WERI-Rb-1 (cell line): ENCODE data around the gene RNF44.

Experiments used
- DNase-seq: peaks from one replicate; pipeline ENCODE4 v3.0.0-alpha.2; 2020
- H3K27ac ChIP-seq: fragments of 250-450 bp; sonication (Bioruptor Pico); 2 replicates; pipeline ENCODE4 v1.5.1; 2020; ENCODE audit warnings: mild to moderate bottlenecking, moderate library complexity
- H3K27me3 ChIP-seq: fragments of 250-450 bp; sonication (Bioruptor Pico); 2 replicates; pipeline ENCODE4 v1.5.1; 2021; ENCODE audit warnings: mild to moderate bottlenecking, low read depth, moderate library complexity; ENCODE audit not compliant: insufficient read depth, severe bottlenecking
- H3K36me3 ChIP-seq: fragments of 250-450 bp; sonication (Bioruptor Pico); 2 replicates; pipeline ENCODE4 v1.5.1; 2020; ENCODE audit warnings: mild to moderate bottlenecking, moderate library complexity
- H3K4me3 ChIP-seq: 2 replicates; pipeline ENCODE4 v1.5.1; 2011; ENCODE audit warnings: low read depth, mild to moderate bottlenecking, control low read depth, low read length
- H3K9me3 ChIP-seq: fragments of 250-450 bp; sonication (Bioruptor Pico); 2 replicates; pipeline ENCODE4 v1.5.1; 2021; ENCODE audit warnings: mild to moderate bottlenecking, moderate library complexity; ENCODE audit not compliant: severe bottlenecking
- TF ChIP-seq, protein P1 (sequence below): IDR thresholded peaks from 2 replicates; pipeline ENCODE4 v1.5.1; 2011; ENCODE audit warnings: low read depth, mild to moderate bottlenecking, control low read depth, inconsistent platforms, low read length

Gene RNF44

DNA sequence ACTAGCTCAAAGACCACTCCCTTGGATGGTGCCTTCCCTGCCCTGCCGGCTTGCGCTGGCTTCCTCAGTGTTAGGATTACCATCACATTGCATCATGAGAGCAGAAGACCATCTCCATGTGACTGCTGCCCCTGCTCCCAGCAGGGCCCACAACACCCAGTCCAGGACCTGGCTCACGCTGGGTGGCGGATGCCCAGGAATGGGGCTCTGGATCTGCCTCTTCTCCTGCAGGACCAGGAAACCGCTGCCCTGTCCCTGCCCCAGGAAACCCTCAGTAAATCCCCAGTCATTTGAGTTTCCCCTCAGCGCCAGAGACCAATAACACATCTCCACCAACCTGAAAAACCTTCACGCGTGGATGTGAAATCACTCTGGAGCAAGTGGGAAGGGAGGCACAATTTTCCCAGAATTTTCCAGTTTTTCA, 3.3 kb upstream of the RNF44 start:
- Histone ChIP-seq H3K4me3 (no peak overlapping the region), H3K27ac (peak overlapping the region; percentile 38), H3K27me3 (no peaks in the 10 kb centered on the region), H3K9me3 (no peaks in the 10 kb centered on the region), H3K36me3 (peaks cover 8% of the 10 kb centered on the region)
- TF ChIP-seq, protein P1, sequence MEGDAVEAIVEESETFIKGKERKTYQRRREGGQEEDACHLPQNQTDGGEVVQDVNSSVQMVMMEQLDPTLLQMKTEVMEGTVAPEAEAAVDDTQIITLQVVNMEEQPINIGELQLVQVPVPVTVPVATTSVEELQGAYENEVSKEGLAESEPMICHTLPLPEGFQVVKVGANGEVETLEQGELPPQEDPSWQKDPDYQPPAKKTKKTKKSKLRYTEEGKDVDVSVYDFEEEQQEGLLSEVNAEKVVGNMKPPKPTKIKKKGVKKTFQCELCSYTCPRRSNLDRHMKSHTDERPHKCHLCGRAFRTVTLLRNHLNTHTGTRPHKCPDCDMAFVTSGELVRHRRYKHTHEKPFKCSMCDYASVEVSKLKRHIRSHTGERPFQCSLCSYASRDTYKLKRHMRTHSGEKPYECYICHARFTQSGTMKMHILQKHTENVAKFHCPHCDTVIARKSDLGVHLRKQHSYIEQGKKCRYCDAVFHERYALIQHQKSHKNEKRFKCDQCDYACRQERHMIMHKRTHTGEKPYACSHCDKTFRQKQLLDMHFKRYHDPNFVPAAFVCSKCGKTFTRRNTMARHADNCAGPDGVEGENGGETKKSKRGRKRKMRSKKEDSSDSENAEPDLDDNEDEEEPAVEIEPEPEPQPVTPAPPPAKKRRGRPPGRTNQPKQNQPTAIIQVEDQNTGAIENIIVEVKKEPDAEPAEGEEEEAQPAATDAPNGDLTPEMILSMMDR, result no peak
- peak; percentile 69 for DNase-seq

DNA sequence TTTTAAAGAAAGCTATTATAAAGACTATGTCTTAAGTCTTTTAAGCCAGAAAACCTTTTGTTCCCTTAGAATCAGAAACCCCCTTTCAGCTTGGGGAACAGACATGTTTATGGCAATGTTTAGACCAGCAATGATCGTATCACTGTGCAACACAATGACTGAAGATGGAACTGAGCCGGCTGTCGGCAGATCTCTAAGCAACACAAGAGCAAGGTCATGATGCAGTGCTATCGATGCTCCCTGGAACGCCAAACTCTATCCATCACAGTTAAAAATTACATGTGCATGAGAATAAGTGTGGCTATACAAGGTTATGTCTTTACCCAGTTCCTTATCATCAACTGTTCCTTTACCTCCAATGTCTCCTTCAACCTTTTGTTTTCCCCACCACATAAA, 1.8 kb upstream of the RNF44 start:
- H3K9me3 ChIP-seq, result no peaks in the 10 kb centered on the region
- H3K4me3 ChIP-seq, result no peak overlapping the region
- H3K27ac ChIP-seq, result no peak overlapping the region
- peaks cover 22% of the 10 kb centered on the region for H3K36me3 ChIP-seq
- H3K27me3 ChIP-seq, result no peaks in the 10 kb centered on the region
- TF ChIP-seq, protein P1, result no peak
- DNase-seq, result no peak

- Histone ChIP-seq H3K36me3 (peaks cover 26% of the 10 kb centered on the region), H3K27me3 (no peaks in the 10 kb centered on the region), H3K4me3 (peak overlapping the region; percentile 77), H3K27ac (peak overlapping the region; percentile 49), H3K9me3 (no peaks in the 10 kb centered on the region)
- no peak for DNase-seq
- TF ChIP-seq, protein P1, result 0 out of 2 replicates have a peak, but pooled peaks have one; percentile 2
These were observed 1.2 kb upstream of the RNF44 start for GRCh38 chr5:176538230-176538988.

- peak; percentile 98 for DNase-seq
- peak overlapping the region; percentile 77 for H3K4me3 ChIP-seq
- TF ChIP-seq, protein P1, result no peak
- peaks cover 33% of the 10 kb centered on the region for H3K36me3 ChIP-seq
- H3K9me3 ChIP-seq, result no peaks in the 10 kb centered on the region
- peak overlapping the region; percentile 99 for H3K27ac ChIP-seq
- no peaks in the 10 kb centered on the region for H3K27me3 ChIP-seq
These were observed 490 bp upstream of the RNF44 start for GRCh38 chr5:176537554-176538229.

GRCh38 chr5:176536132-176536901, 885 bp downstream of the RNF44 start:
- peak overlapping the region; percentile 99 for H3K27ac ChIP-seq
- no peaks in the 10 kb centered on the region for H3K27me3 ChIP-seq
- no peaks in the 10 kb centered on the region for H3K9me3 ChIP-seq
- peaks cover 41% of the 10 kb centered on the region for H3K36me3 ChIP-seq
- peak overlapping the region; percentile 77 for H3K4me3 ChIP-seq
- TF ChIP-seq, protein P1, result no peak
- DNase-seq, result peak; percentile 73
